ENCODE measurements around the gene XXYLT1. TPM values are rescaled to one million over a fixed set of nuclear protein-coding genes. Genes with fewer than 3 reads are reported as not detected.

XXYLT1 gene
- total and polyA plus RNA-seq, 12 donors: 2.2 to 7.2 (median 3.6) TPM

GRCh38 chr3:195151402-195151801 is 119.6 kb downstream of the XXYLT1 start:
- peak overlapping the region in 9 of 10 donors; percentile 68 to 92 (median 83) for H3K27ac ChIP-seq
- H3K4me3 ChIP-seq: no peak overlapping the region
- 72 to 76% methylated on average over 3 of the region's 3 CpGs for WGBS, 2 donors
- no peaks in the 10 kb centered on the region for H3K9me3 ChIP-seq
- ATAC-seq: no peak
- DNase-seq: no peak
- intact Hi-C loops (cut with DNase I): loop anchor here in 7 of 10 donors (5.0 to 10.0 kb wide), 7 partner anchors 34 to 464 kb away; partner anchors contain the start of gene FAM43A (in 1 of the 7)
- H3K27me3 ChIP-seq: no peaks in the 10 kb centered on the region
- no peak for TF ChIP-seq CTCF (IDR thresholded peaks at IDR 0.05)
- no peaks in the 10 kb centered on the region for H3K36me3 ChIP-seq
- H3K4me1 ChIP-seq: peaks cover 34 to 100% (median 93%) of the 10 kb centered on the region in 9 donors

GRCh38 chr3:195150181-195151118 is 120.5 kb downstream of the XXYLT1 start:
- peak; percentile 59 to 89 (median 74) for ATAC-seq
- intact Hi-C loops (cut with DNase I): loop anchor here in 7 of 10 donors (5.0 to 10.0 kb wide), 7 partner anchors 33 to 463 kb away; partner anchors contain the start of gene FAM43A (in 1 of the 7)
- H3K9me3 ChIP-seq: no peaks in the 10 kb centered on the region
- 5 to 9% methylated on average over 20 of the region's 20 CpGs for WGBS, 2 donors
- TF ChIP-seq CTCF (IDR thresholded peaks at IDR 0.05): no peak
- peak overlapping the region; percentile 32 to 92 (median 82) for H3K27ac ChIP-seq
- H3K27me3 ChIP-seq: no peaks in the 10 kb centered on the region
- peak overlapping the region in 9 of 10 donors; percentile 7 to 44 (median 34) for H3K4me3 ChIP-seq
- no peaks in the 10 kb centered on the region for H3K36me3 ChIP-seq
- DNase-seq: peak; percentile 72 to 77
- H3K4me1 ChIP-seq: peaks cover 30 to 95% (median 85%) of the 10 kb centered on the region in 9 donors

- peaks cover 27 to 85% (median 75%) of the 10 kb centered on the region in 9 donors for H3K4me1 ChIP-seq
- no peak for DNase-seq
- H3K4me3 ChIP-seq: peak overlapping the region in 3 of 10 donors; percentile 8 to 44 (median 39)
- no peaks in the 10 kb centered on the region for H3K27me3 ChIP-seq
- intact Hi-C loops (cut with DNase I): loop anchor here in 8 of 10 donors (5.0 to 10.0 kb wide), 7 partner anchors 32 to 462 kb away; partner anchors contain the start of gene FAM43A (in 1 of the 8)
- ATAC-seq: no peak
- H3K27ac ChIP-seq: peak overlapping the region in 9 of 10 donors; percentile 68 to 92 (median 82)
- no peaks in the 10 kb centered on the region for H3K9me3 ChIP-seq
- no peak for TF ChIP-seq CTCF (IDR thresholded peaks at IDR 0.05)
- WGBS, 2 donors: 51 to 59% methylated on average over 15 of the region's 15 CpGs
- no peaks in the 10 kb centered on the region for H3K36me3 ChIP-seq
Measured at GRCh38 chr3:195149292-195150030, 121.5 kb downstream of the XXYLT1 start.

GRCh38 chr3:195148549-195148948 is 122.4 kb downstream of the XXYLT1 start:
- H3K4me1 ChIP-seq: peaks cover 20 to 76% (median 66%) of the 10 kb centered on the region in 9 donors
- no peak for ATAC-seq
- whole genome bisulfite sequencing, 2 donors: 45 to 48% methylated on average over 10 of the region's 10 CpGs

More at GRCh38 chr3:195148549-195148948, 122.4 kb downstream of the XXYLT1 start:
- DNase-seq: no peak
- Histone ChIP-seq H3K27ac (peak overlapping the region in 9 of 10 donors; percentile 51 to 92 (median 82)), H3K9me3 (no peaks in the 10 kb centered on the region), H3K4me3 (peak overlapping the region in 6 of 10 donors; percentile 4 to 46 (median 34)), H3K27me3 (no peaks in the 10 kb centered on the region), H3K36me3 (no peaks in the 10 kb centered on the region)
- intact Hi-C loops (cut with DNase I): loop anchor here in 1 of 10 donors (10.0 kb wide), 1 partner anchor 106 kb away; no protein-coding TSS in a partner anchor
- TF ChIP-seq CTCF (IDR thresholded peaks at IDR 0.05): no peak
